Body of pancreas (tissue), 4 donors: ENCODE measurements around the gene TDRD7.

Source experiments
- POLR2A ChIP-seq, 3 donors: fragments of 450-650 bp; IDR thresholded peaks; one replicate each; pipeline ENCODE4 v1.6.1; 2016; ENCODE audit warnings: antibody characterized with exemption in 3 of 3, mild to moderate bottlenecking in 2 of 3
- TF ChIP-seq, protein P1 (sequence below), 7 experiments: fragments of 450-650 bp in 4 of 7; fragments of 200-600 bp in 3 of 7; sonication (generic) in 3 of 7; IDR thresholded peaks; one replicate each; pipeline ENCODE4 v1.5.1; 2016 to 2019; ENCODE audit warnings: antibody characterized with exemption in 7 of 7

DNA sequence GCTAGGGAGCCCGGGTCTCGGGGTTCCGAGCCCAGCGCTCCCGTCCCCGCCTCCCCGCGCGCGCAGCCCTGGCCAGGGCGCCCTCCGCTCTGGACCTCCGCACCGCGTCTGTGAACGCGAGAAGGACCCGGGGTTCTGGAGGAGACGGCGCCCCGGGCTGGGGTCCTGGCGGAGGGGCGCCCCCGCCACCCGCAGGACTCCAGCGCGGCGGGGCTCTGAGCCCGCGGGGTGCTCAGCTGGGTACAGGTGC is 90.0 kb downstream of the TDRD7 start:
- TF ChIP-seq, protein P1, sequence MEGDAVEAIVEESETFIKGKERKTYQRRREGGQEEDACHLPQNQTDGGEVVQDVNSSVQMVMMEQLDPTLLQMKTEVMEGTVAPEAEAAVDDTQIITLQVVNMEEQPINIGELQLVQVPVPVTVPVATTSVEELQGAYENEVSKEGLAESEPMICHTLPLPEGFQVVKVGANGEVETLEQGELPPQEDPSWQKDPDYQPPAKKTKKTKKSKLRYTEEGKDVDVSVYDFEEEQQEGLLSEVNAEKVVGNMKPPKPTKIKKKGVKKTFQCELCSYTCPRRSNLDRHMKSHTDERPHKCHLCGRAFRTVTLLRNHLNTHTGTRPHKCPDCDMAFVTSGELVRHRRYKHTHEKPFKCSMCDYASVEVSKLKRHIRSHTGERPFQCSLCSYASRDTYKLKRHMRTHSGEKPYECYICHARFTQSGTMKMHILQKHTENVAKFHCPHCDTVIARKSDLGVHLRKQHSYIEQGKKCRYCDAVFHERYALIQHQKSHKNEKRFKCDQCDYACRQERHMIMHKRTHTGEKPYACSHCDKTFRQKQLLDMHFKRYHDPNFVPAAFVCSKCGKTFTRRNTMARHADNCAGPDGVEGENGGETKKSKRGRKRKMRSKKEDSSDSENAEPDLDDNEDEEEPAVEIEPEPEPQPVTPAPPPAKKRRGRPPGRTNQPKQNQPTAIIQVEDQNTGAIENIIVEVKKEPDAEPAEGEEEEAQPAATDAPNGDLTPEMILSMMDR (IDR thresholded peaks at IDR 0.05), result no peak
- no peak for TF ChIP-seq POLR2A (IDR thresholded peaks at IDR 0.05)
